Esophagus muscularis mucosa (tissue), 4 donors: Measurements from ENCODE around the gene C7orf25. TPM values are rescaled to one million over a fixed set of nuclear protein-coding genes. Genes with fewer than 3 reads are reported as not detected.

Experiments
- DNase-seq: peaks from one replicate; pipeline ENCODE4 v3.0.0-alpha.2; 2017; ENCODE audit errors: extremely low spot score
- H3K27ac ChIP-seq, 4 donors: fragments of 200-600 bp; sonication (generic); replicated peaks in 1 of 4; 1 replicate in 3 of 4; 2 replicates in 1 of 4; pipeline ENCODE4 v1.5.1; 2016 to 2019; ENCODE audit warnings: mild to moderate bottlenecking in 1 of 4
- H3K27me3 ChIP-seq, 4 donors: fragments of 200-600 bp; sonication (generic); one replicate each; pipeline versions ENCODE4 v1.5.1 to v1.6.0; 2016 to 2019
- H3K36me3 ChIP-seq, 4 donors: fragments of 200-600 bp; sonication (generic); one replicate each; pipeline ENCODE4 v1.5.1; 2016 to 2019
- H3K4me1 ChIP-seq, 4 donors: fragments of 200-600 bp; sonication (generic); one replicate each; pipeline ENCODE4 v1.5.1; 2016 to 2019
- H3K4me3 ChIP-seq, 4 donors: fragments of 200-600 bp; sonication (generic); 1 replicate in 2 of 4; 2 replicates in 2 of 4; pipeline ENCODE4 v1.5.1; 2016 to 2019; ENCODE audit warnings: mild to moderate bottlenecking in 4 of 4, moderate library complexity in 1 of 4
- H3K9me3 ChIP-seq, 4 donors: fragments of 200-600 bp; sonication (generic); 1 replicate in 3 of 4; 2 replicates in 1 of 4; pipeline ENCODE4 v1.5.1; 2016 to 2019
- CTCF ChIP-seq, 3 experiments: fragments of 200-600 bp in 2 of 3; fragments of 450-650 bp in 1 of 3; sonication (generic) in 2 of 3; IDR thresholded peaks; one replicate each; pipeline ENCODE4 v1.5.1; 2017 to 2019; ENCODE audit warnings: antibody characterized with exemption in 3 of 3, mild to moderate bottlenecking in 2 of 3, moderate library complexity in 1 of 3
- EP300 ChIP-seq: sonication (generic); formaldehyde crosslinking; IDR thresholded peaks from one replicate; pipeline ENCODE4 v1.6.1; 2017; ENCODE audit warnings: antibody characterized with exemption
- POLR2A ChIP-seq: fragments of 450-650 bp; IDR thresholded peaks from one replicate; pipeline ENCODE4 v1.6.1; 2017; ENCODE audit warnings: antibody characterized with exemption, moderate library complexity, mild to moderate bottlenecking, low read depth
- POLR2AphosphoS5 ChIP-seq, 2 donors: sonication (generic); formaldehyde crosslinking; IDR thresholded peaks; one replicate each; pipeline ENCODE4 v1.6.1; 2017; ENCODE audit warnings: antibody characterized with exemption in 2 of 2
- WGBS: methylation state at CpG from one replicate; pipeline ENCODE4 v1.1.5; 2018; 5-methylcytosine and 5-hydroxymethylcytosine counted together
- intact Hi-C: fragments of 100-400 bp; cut with DNase I; formaldehyde crosslinking; loops from one replicate; pipeline ENCODE4 v1.15.1; 2023
- total RNA-seq, 4 donors: library from RNA; depleted of rRNA; stranded (reverse); fragments of >200 nt; gene quantifications; one replicate each; pipeline versions ENCODE4 v1.1.0 to v1.2.1, GENCODE V29; 2016

The C7orf25 gene
- total RNA-seq, 4 donors from 2014 or later, result 4.6 to 13.0 (median 11.7) TPM

DNA sequence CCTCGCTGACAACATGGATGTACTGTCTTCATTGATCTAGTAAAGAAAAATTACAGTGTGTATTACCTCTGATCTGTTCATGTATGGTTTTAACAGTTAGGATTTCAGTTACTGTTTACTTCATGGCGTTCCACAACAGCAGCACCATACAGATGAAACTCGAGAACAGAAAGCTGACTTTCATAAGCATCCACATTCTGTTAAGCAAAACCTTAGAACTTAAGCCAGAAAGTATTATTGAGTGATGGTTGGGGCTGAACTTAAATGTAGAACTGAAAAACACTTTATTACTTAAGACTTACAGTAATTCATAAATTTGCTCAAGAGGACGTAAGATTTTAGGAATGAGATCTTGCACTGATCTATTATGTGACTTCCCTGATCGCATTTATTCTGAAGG lies 24.0 kb upstream of the C7orf25 start:
- Histone ChIP-seq H3K4me3 (no peak overlapping the region), H3K9me3 (no peaks in the 10 kb centered on the region), H3K36me3 (peaks cover 21 to 60% (median 49%) of the 10 kb centered on the region in 4 donors), H3K27me3 (no peaks in the 10 kb centered on the region), H3K27ac (no peak overlapping the region), H3K4me1 (peaks cover 18 to 30% (median 24%) of the 10 kb centered on the region in 4 donors)
- intact Hi-C loops, result loop anchor here (10.0 kb wide), 1 partner anchor 789 kb away; the partner anchor contains the start of gene COA1
- DNase-seq, result no peak
- WGBS, result 90% methylated on average over 5 of the region's 5 CpGs
- TF ChIP-seq POLR2A, result no peak
- no peak for TF ChIP-seq CTCF (IDR thresholded peaks at IDR 0.05)
- no peak for TF ChIP-seq EP300
- TF ChIP-seq POLR2AphosphoS5 (IDR thresholded peaks at IDR 0.05), result no peak

GRCh38 chr7:42934291-42934690 lies 22.4 kb upstream of the C7orf25 start:
- WGBS, result 66% methylated on average over 3 of the region's 3 CpGs

DNA sequence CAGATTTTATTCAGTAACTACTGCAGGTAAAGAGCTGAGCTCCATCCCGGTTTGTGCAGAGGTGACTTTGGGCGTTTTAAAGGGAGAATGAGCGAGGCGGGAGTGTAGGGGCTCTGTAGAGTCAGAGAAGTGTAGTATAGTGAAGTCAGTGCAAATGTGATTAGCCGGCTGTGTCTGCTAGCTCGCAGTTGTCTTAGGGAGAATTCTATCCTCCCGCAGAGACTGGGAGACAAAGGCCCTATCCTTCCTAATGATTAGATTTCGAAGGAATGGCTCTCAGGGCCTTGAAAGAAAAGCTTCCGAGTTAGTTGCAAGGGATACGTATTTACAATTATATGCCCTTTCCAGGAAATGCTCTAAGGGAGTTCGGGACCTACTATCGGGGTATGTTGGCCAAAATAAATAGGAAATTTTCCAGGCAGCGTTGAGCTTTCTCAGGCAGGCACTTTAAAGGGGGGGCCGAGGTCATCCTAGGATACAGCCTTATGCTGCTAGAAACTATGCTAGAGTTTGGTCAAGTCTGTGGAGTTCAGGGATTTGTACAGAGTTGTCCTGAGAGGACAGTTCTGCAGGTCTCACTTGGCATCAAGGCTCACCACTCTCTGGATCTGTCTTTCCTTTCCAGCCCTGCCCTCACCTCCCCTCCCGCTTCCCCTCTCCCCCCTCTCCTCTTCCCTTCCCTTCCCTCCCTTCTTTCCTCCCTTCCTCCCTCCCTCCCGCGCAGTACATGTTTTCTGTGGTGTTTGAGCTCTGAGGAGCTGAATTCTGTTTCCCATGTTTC lies 21.1 kb upstream of the C7orf25 start:
- no peak for DNase-seq
- peak overlapping the region; percentile 68 to 88 (median 71) for H3K4me3 ChIP-seq
- peak overlapping the region; percentile 78 to 90 (median 83) for H3K27ac ChIP-seq
- TF ChIP-seq POLR2AphosphoS5 (IDR thresholded peaks at IDR 0.05) (no peak), EP300 (no peak), CTCF (IDR thresholded peaks at IDR 0.05) (no peak), POLR2A (no peak)
- WGBS, result under 1% methylated on average over 17 of the region's 17 CpGs
- H3K4me1 ChIP-seq, result peaks cover 45 to 55% (median 50%) of the 10 kb centered on the region in 4 donors
- no peaks in the 10 kb centered on the region for H3K27me3 ChIP-seq
- intact Hi-C loops, result loop anchor here (10.0 kb wide), 1 partner anchor 792 kb away; the partner anchor contains the start of gene COA1
- H3K36me3 ChIP-seq, result peaks cover 15 to 31% (median 28%) of the 10 kb centered on the region in 4 donors
- H3K9me3 ChIP-seq, result no peaks in the 10 kb centered on the region

More at GRCh38 chr7:42934291-42934690, 22.4 kb upstream of the C7orf25 start:
- no peak for DNase-seq
- H3K4me1 ChIP-seq, result peaks cover 34 to 46% (median 39%) of the 10 kb centered on the region in 4 donors
- no peak overlapping the region for H3K27ac ChIP-seq
- no peak overlapping the region for H3K4me3 ChIP-seq
- no peaks in the 10 kb centered on the region for H3K9me3 ChIP-seq
- H3K36me3 ChIP-seq, result peaks cover 20 to 44% (median 41%) of the 10 kb centered on the region in 4 donors
- intact Hi-C loops, result loop anchor here (10.0 kb wide), 1 partner anchor 791 kb away; the partner anchor contains the start of gene COA1
- TF ChIP-seq EP300, result no peak
- TF ChIP-seq POLR2A, result no peak
- TF ChIP-seq POLR2AphosphoS5 (IDR thresholded peaks at IDR 0.05), result no peak
- TF ChIP-seq CTCF (IDR thresholded peaks at IDR 0.05), result no peak
- no peaks in the 10 kb centered on the region for H3K27me3 ChIP-seq

- under 1% methylated on average over 54 of the region's 56 CpGs for WGBS
- TF ChIP-seq EP300 (no peak), POLR2AphosphoS5 (IDR thresholded peaks at IDR 0.05) (peak; percentile 88 to 91), CTCF (IDR thresholded peaks at IDR 0.05) (no peak), POLR2A (peak; percentile 4)
- Histone ChIP-seq H3K36me3 (peaks cover 15 to 26% (median 19%) of the 10 kb centered on the region in 4 donors), H3K27me3 (no peaks in the 10 kb centered on the region), H3K9me3 (no peaks in the 10 kb centered on the region), H3K4me1 (peaks cover 46 to 63% (median 54%) of the 10 kb centered on the region in 4 donors), H3K27ac (peak within 1 kb of the TSS; percentile 78 to 90 (median 83)), H3K4me3 (peak within 1 kb of the TSS; percentile 68 to 88 (median 71))
- intact Hi-C loops, result loop anchor here (10.0 kb wide), 1 partner anchor 793 kb away; the partner anchor contains the start of gene COA1
- peak; percentile 98 for DNase-seq
These were observed 20.2 kb upstream of the C7orf25 start, which contains the start of the genes MRPL32 and PSMA2 for GRCh38 chr7:42931834-42932651. Gene MRPL32, plus strand, starts transcription at chr7:42932376. Its CDS starts 11 bp downstream, at chr7:42932387. Gene PSMA2, minus strand, starts transcription at chr7:42932174. Its CDS starts 16 bp downstream, at chr7:42932158.
